Liver (tissue), 9 donors: ENCODE data around the gene DISP3. TPM values are rescaled to one million over a fixed set of nuclear protein-coding genes. Genes with fewer than 3 reads are reported as not detected.

Source experiments
- DNase-seq: peaks from one replicate; pipeline ENCODE4 v3.0.0-alpha.2; 2017; ENCODE audit warnings: low spot score
- H3K27ac ChIP-seq, 2 donors: one replicate each; pipeline ENCODE4 v1.7.0; 2013; ENCODE audit warnings: inconsistent platforms in 2 of 2, low read length in 2 of 2, control low read depth in 1 of 2, low read depth in 1 of 2, mild to moderate bottlenecking in 1 of 2
- H3K27me3 ChIP-seq, 4 donors: one replicate each; pipeline versions ENCODE4 v1.6.1 to v1.7.0; 2013; ENCODE audit warnings: low read length in 3 of 4, inconsistent platforms in 1 of 4, mild to moderate bottlenecking in 1 of 4, moderate library complexity in 1 of 4; ENCODE audit not compliant: control insufficient read depth in 4 of 4, insufficient read depth in 4 of 4
- H3K36me3 ChIP-seq, 4 donors: one replicate each; pipeline versions ENCODE4 v1.6.1 to v1.7.0; 2013; ENCODE audit warnings: low read length in 3 of 4, mild to moderate bottlenecking in 3 of 4, low read depth in 1 of 4, moderate library complexity in 1 of 4; ENCODE audit not compliant: control insufficient read depth in 4 of 4, insufficient read depth in 3 of 4
- H3K4me1 ChIP-seq, 4 donors: one replicate each; pipeline versions ENCODE4 v1.6.1 to v1.7.0; 2013; ENCODE audit warnings: low read length in 3 of 4, mild to moderate bottlenecking in 3 of 4, moderate library complexity in 1 of 4; ENCODE audit not compliant: control insufficient read depth in 4 of 4, insufficient read depth in 4 of 4
- H3K4me3 ChIP-seq, 3 donors: one replicate each; pipeline versions ENCODE4 v1.6.1 to v1.7.0; 2013; ENCODE audit warnings: low read length in 3 of 3, control low read depth in 1 of 3, low read depth in 1 of 3, mild to moderate bottlenecking in 1 of 3
- H3K9ac ChIP-seq, 2 donors: one replicate each; pipeline ENCODE4 v1.7.0; 2013; ENCODE audit warnings: low read length in 2 of 2, mild to moderate bottlenecking in 2 of 2, moderate library complexity in 2 of 2, control low read depth in 1 of 2, low read depth in 1 of 2
- H3K9me3 ChIP-seq, 4 donors: one replicate each; pipeline versions ENCODE4 v1.6.1 to v1.7.0; 2013; ENCODE audit warnings: low read length in 3 of 4; ENCODE audit not compliant: control insufficient read depth in 4 of 4
- ATF3 ChIP-seq: IDR thresholded peaks from 2 replicates; pipeline ENCODE4 v1.6.1; 2016; ENCODE audit warnings: antibody characterized with exemption
- CTCF ChIP-seq: fragments of 150-350 bp; IDR thresholded peaks from 2 replicates; pipeline ENCODE4 v1.5.1; 2017; ENCODE audit warnings: improper control_type of control experiment, low read depth, low read length; ENCODE audit not compliant: missing input control
- EGR1 ChIP-seq, 2 donors: IDR thresholded peaks; 2 replicates each; pipeline ENCODE4 v1.6.1; 2016 to 2018; ENCODE audit warnings: antibody characterized with exemption in 2 of 2, low read depth in 2 of 2
- FOXA1 ChIP-seq: IDR thresholded peaks from 2 replicates; pipeline ENCODE4 v1.6.1; 2016; ENCODE audit warnings: antibody characterized with exemption
- FOXA2 ChIP-seq: IDR thresholded peaks from 2 replicates; pipeline ENCODE4 v1.6.1; 2016; ENCODE audit warnings: antibody characterized with exemption
- HNF4A ChIP-seq, 2 donors: conservative IDR thresholded peaks; 2 replicates each; pipeline ENCODE4 v1.6.1; 2016; ENCODE audit warnings: antibody characterized with exemption in 2 of 2, mild to moderate bottlenecking in 2 of 2
- JUND ChIP-seq, 2 donors: IDR thresholded peaks; 2 replicates each; pipeline ENCODE4 v1.6.1; 2016; ENCODE audit warnings: antibody characterized with exemption in 2 of 2
- MAX ChIP-seq: IDR thresholded peaks from 2 replicates; pipeline ENCODE4 v1.6.1; 2016; ENCODE audit warnings: antibody characterized with exemption
- NR2F2 ChIP-seq: IDR thresholded peaks from 2 replicates; pipeline ENCODE4 v1.6.1; 2016; ENCODE audit warnings: antibody characterized with exemption
- RAD21 ChIP-seq, 2 donors: IDR thresholded peaks; 2 replicates each; pipeline ENCODE4 v1.6.1; 2016; ENCODE audit warnings: antibody characterized with exemption in 2 of 2, mild to moderate bottlenecking in 2 of 2
- TAF1 ChIP-seq: conservative IDR thresholded peaks from 2 replicates; pipeline ENCODE4 v1.6.1; 2016; ENCODE audit warnings: antibody characterized with exemption, mild to moderate bottlenecking
- YY1 ChIP-seq: IDR thresholded peaks from 2 replicates; pipeline ENCODE4 v1.6.1; 2016; ENCODE audit warnings: antibody characterized with exemption, mild to moderate bottlenecking
- ZBTB33 ChIP-seq: IDR thresholded peaks from 2 replicates; pipeline ENCODE4 v1.6.1; 2016; ENCODE audit warnings: antibody characterized with exemption
- WGBS: extraction: QIAGEN DNeasy Blood & Tissue Kit; methylation state at CpG from one replicate; pipeline ENCODE4 v1.1.7; 2013; 5-methylcytosine and 5-hydroxymethylcytosine counted together
- polyA plus RNA-seq, 2 donors: library from polyadenylated mRNA; stranded (reverse) in 1 of 2; unstranded in 1 of 2; fragments of 200-250 nt in 1 of 2; fragments of >200 nt in 1 of 2; fragmentation: Nextera tagmentation in 1 of 2; extraction: Ambion mirVana in 1 of 2; gene quantifications; one replicate each; pipeline versions ENCODE4 v1.2.1 to v1.2.3, GENCODE V29; 2013 to 2015
- total RNA-seq, 2 donors: library from RNA; depleted of rRNA; stranded (reverse); fragments of >200 nt; gene quantifications; one replicate each; pipeline ENCODE4 v1.2.3, GENCODE V29; 2014
- donor health status: healthy.
- donor health status: healthy.
- donor health status: healthy.
- donor health status: healthy.
- donor health status: healthy.

The DISP3 gene
- total and polyA plus RNA-seq, 4 donors = 0.02 to 0.08 TPM; not detected in 2

GRCh38 chr1:11527541-11528452 lies 48.8 kb downstream of the DISP3 start:
- no peaks in the 10 kb centered on the region for H3K36me3 ChIP-seq
- no peak for DNase-seq

GRCh38 chr1:11528611-11529261 lies 49.8 kb downstream of the DISP3 start:
- Histone ChIP-seq H3K27me3 (no peaks in the 10 kb centered on the region), H3K9me3 (no peaks in the 10 kb centered on the region), H3K27ac (no peak overlapping the region), H3K36me3 (no peaks in the 10 kb centered on the region), H3K4me3 (no peak overlapping the region), H3K9ac (no peak overlapping the region), H3K4me1 (no peaks in the 10 kb centered on the region)
- 77% methylated on average over 13 of the region's 13 CpGs for WGBS
- no peak for DNase-seq
- no peak for TF ChIP-seq FOXA2
- no peak for TF ChIP-seq YY1
- no peak for TF ChIP-seq HNF4A (conservative IDR thresholded peaks at IDR 0.05)
- no peak for TF ChIP-seq FOXA1
- no peak for TF ChIP-seq RAD21 (IDR thresholded peaks at IDR 0.05)
- no peak for TF ChIP-seq TAF1
- no peak for TF ChIP-seq CTCF
- no peak for TF ChIP-seq ATF3
- TF ChIP-seq EGR1 (IDR thresholded peaks at IDR 0.05; ENCODE audit: low read depth in 2 of 2) = no peak

More at GRCh38 chr1:11527541-11528452, 48.8 kb downstream of the DISP3 start:
- no peaks in the 10 kb centered on the region for H3K9me3 ChIP-seq
- H3K27me3 ChIP-seq = no peaks in the 10 kb centered on the region
- no peak overlapping the region for H3K4me3 ChIP-seq
- no peak overlapping the region for H3K9ac ChIP-seq
- no peak for TF ChIP-seq MAX
- TF ChIP-seq FOXA2 = no peak
- TF ChIP-seq FOXA1 = no peak
- no peak for TF ChIP-seq JUND (IDR thresholded peaks at IDR 0.05)
- TF ChIP-seq ZBTB33 = no peak
- no peak for TF ChIP-seq HNF4A (conservative IDR thresholded peaks at IDR 0.05)
- TF ChIP-seq EGR1 (IDR thresholded peaks at IDR 0.05; ENCODE audit: low read depth in 2 of 2) = no peak
- TF ChIP-seq RAD21 (IDR thresholded peaks at IDR 0.05) = no peak
- no peak for TF ChIP-seq CTCF
- no peak for TF ChIP-seq ATF3
- no peak for TF ChIP-seq YY1
- no peak for TF ChIP-seq NR2F2
- H3K4me1 ChIP-seq = no peaks in the 10 kb centered on the region
- no peak overlapping the region for H3K27ac ChIP-seq
- WGBS = 92% methylated on average over 13 of the region's 13 CpGs
